Jurkat, Clone E6-1 (cell line): ENCODE measurements around the gene FSCN2. TPM values are rescaled to one million over a fixed set of nuclear protein-coding genes. Genes with fewer than 3 reads are reported as not detected.

Experiments
- DNase-seq: peaks from one replicate; pipeline ENCODE4 v3.0.0-alpha.2; 2011; ENCODE audit warnings: low read depth, low spot score
- H3K4me3 ChIP-seq: 2 replicates; pipeline ENCODE4 v1.5.1; 2011; ENCODE audit warnings: mild to moderate bottlenecking, low read length, control low read depth, moderate library complexity
- polyA plus RNA-seq: library from polyadenylated mRNA; unstranded; fragments of >200 nt; gene quantifications from one replicate; pipeline ENCODE4 v1.2.1, GENCODE V29; 2012; ENCODE audit warnings: missing spikeins; ENCODE audit not compliant: insufficient read length, insufficient read depth

The FSCN2 gene
- not detected for polyA plus RNA-seq

GRCh38 chr17:81527591-81528383 is at the start of gene FSCN2:
Gene FSCN2 (plus strand): TSS chr17:81528377. CDS start chr17:81528532, 155 bp downstream.
- DNase-seq, result no peak

GRCh38 chr17:81479175-81480071 is 48.8 kb upstream of the FSCN2 start:
- no peak for DNase-seq
- no peak overlapping the region for H3K4me3 ChIP-seq

More at GRCh38 chr17:81527591-81528383, at the start of gene FSCN2:
- no peak within 1 kb of the TSS for H3K4me3 ChIP-seq

GRCh38 chr17:81480140-81481072 is 47.8 kb upstream of the FSCN2 start:
- H3K4me3 ChIP-seq, result peak overlapping the region; percentile 29
- DNase-seq, result no peak

GRCh38 chr17:81481073-81481799 is 46.9 kb upstream of the FSCN2 start:
- DNase-seq, result peak; percentile 70
- H3K4me3 ChIP-seq, result peak overlapping the region; percentile 66

GRCh38 chr17:81481815-81482505 is 46.2 kb upstream of the FSCN2 start:
- peak overlapping the region; percentile 66 for H3K4me3 ChIP-seq
- no peak for DNase-seq

- no peak for DNase-seq
- peak overlapping the region; percentile 66 for H3K4me3 ChIP-seq
These were observed 45.5 kb upstream of the FSCN2 start for GRCh38 chr17:81482673-81483072.

- peak; percentile 44 for DNase-seq
- peak overlapping the region; percentile 66 for H3K4me3 ChIP-seq
These were observed 44.9 kb upstream of the FSCN2 start for GRCh38 chr17:81483085-81483861.

- H3K4me3 ChIP-seq, result peak overlapping the region; percentile 66
- DNase-seq, result no peak
These were observed 44.3 kb upstream of the FSCN2 start for GRCh38 chr17:81483862-81484194.

GRCh38 chr17:81484195-81484979 is 43.8 kb upstream of the FSCN2 start:
- DNase-seq, result peak; percentile 82
- H3K4me3 ChIP-seq, result peak overlapping the region; percentile 66

- DNase-seq, result no peak
- no peak overlapping the region for H3K4me3 ChIP-seq
These were observed 41.9 kb upstream of the FSCN2 start for GRCh38 chr17:81486199-81486810.

- no peak for DNase-seq
- H3K4me3 ChIP-seq, result peak overlapping the region; percentile 57
These were observed 41.1 kb upstream of the FSCN2 start for GRCh38 chr17:81487089-81487486.

GRCh38 chr17:81487487-81488275 is 40.5 kb upstream of the FSCN2 start:
- DNase-seq, result peak; percentile 67
- peak overlapping the region; percentile 61 for H3K4me3 ChIP-seq

- peak overlapping the region; percentile 61 for H3K4me3 ChIP-seq
- DNase-seq, result no peak
These were observed 39.8 kb upstream of the FSCN2 start for GRCh38 chr17:81488276-81488860.

GRCh38 chr17:81489012-81489997 is 38.9 kb upstream of the FSCN2 start:
- peak overlapping the region; percentile 61 for H3K4me3 ChIP-seq
- no peak for DNase-seq
